CD4-positive, alpha-beta memory T cell (primary cell): Measurements from ENCODE around the gene CENPP. TPM values are rescaled to one million over a fixed set of nuclear protein-coding genes. Genes with fewer than 3 reads are reported as not detected.
A peak's percentile ranks its signal among the peaks of the same experiment; 100 is the strongest.
"Not testable (repeated sequence)": the region's sequence is repeated elsewhere in the genome, so short reads cannot be mapped to it uniquely, and the experiment has no call there.

Experiments used
- CTCF ChIA-PET: fragments of 350-600 bp; sonication (Branson Sonifier 250); formaldehyde crosslinking; loops from one replicate; lab custom pipeline; 2021; ENCODE audit warnings: inconsistent platforms; ENCODE audit not compliant: partially characterized antibody; lab: Charles Lee
- POLR2A ChIA-PET: fragments of 350-600 bp; sonication (Branson Sonifier 250); formaldehyde crosslinking; loops from one replicate; lab custom pipeline; 2021; ENCODE audit not compliant: partially characterized antibody; lab: Charles Lee
- DNase-seq, 5 donors: peaks; one replicate each; pipeline versions ENCODE4 v3.0.0 to v3.0.0-alpha.2; 2020 to 2022; ENCODE audit warnings: mixed read lengths in 1 of 5
- H3K27ac ChIP-seq: one replicate; pipeline ENCODE4 v1.7.0; 2013; ENCODE audit warnings: low read depth, low read length
- H3K27me3 ChIP-seq: 2 replicates; pipeline ENCODE4 v1.7.0; 2013; ENCODE audit warnings: mild to moderate bottlenecking, low read length, moderate library complexity; ENCODE audit not compliant: insufficient read depth
- H3K36me3 ChIP-seq: 2 replicates; pipeline ENCODE4 v1.7.0; 2013; ENCODE audit warnings: mild to moderate bottlenecking, low read length, moderate library complexity; ENCODE audit not compliant: insufficient read depth
- H3K4me1 ChIP-seq: 2 replicates; pipeline ENCODE4 v1.7.0; 2013; ENCODE audit warnings: mild to moderate bottlenecking, low read length, moderate library complexity; ENCODE audit not compliant: insufficient read depth
- H3K4me3 ChIP-seq, 2 donors: one replicate each; pipeline ENCODE4 v1.7.0; 2013; ENCODE audit warnings: low read length in 2 of 2, mild to moderate bottlenecking in 1 of 2
- H3K9me3 ChIP-seq, 2 donors: one replicate each; pipeline ENCODE4 v1.7.0; 2013; ENCODE audit warnings: low read length in 2 of 2, control low read depth in 1 of 2; ENCODE audit not compliant: control insufficient read depth in 1 of 2
- H3K27ac Mint-ChIP-seq, 7 donors: one replicate each; pipeline ENCODE4 v1.8.0; 2020 to 2021; ENCODE audit warnings: mixed read lengths in 7 of 7, mild to moderate bottlenecking in 6 of 7, inconsistent platforms in 3 of 7, moderate library complexity in 3 of 7
- H3K27me3 Mint-ChIP-seq, 2 donors: one replicate each; pipeline ENCODE4 v1.8.0; 2020 to 2021; ENCODE audit warnings: mixed read lengths in 2 of 2
- H3K36me3 Mint-ChIP-seq, 2 donors: one replicate each; pipeline ENCODE4 v1.8.0; 2020 to 2021; ENCODE audit warnings: mixed read lengths in 2 of 2, inconsistent platforms in 1 of 2, mild to moderate bottlenecking in 1 of 2
- H3K4me1 Mint-ChIP-seq, 4 donors: one replicate each; pipeline ENCODE4 v1.8.0; 2020 to 2021; ENCODE audit warnings: mixed read lengths in 4 of 4, mild to moderate bottlenecking in 1 of 4
- H3K4me3 Mint-ChIP-seq, 8 donors: one replicate each; pipeline ENCODE4 v1.8.0; 2020 to 2021; ENCODE audit warnings: mixed read lengths in 8 of 8, mild to moderate bottlenecking in 7 of 8, moderate library complexity in 6 of 8, inconsistent platforms in 3 of 8
- H3K9me3 Mint-ChIP-seq, 8 donors: one replicate each; pipeline ENCODE4 v1.8.0; 2020 to 2021; ENCODE audit warnings: mixed read lengths in 8 of 8, mild to moderate bottlenecking in 5 of 8, inconsistent platforms in 3 of 8, moderate library complexity in 1 of 8
- intact Hi-C: fragments of 100-400 bp; cut with micrococcal nuclease; formaldehyde crosslinking; loops from one replicate; pipeline ENCODE4 v1.15.1; 2023
- polyA plus RNA-seq, 2 donors: library from polyadenylated mRNA; unstranded; fragments of 300-500 nt; fragmentation: Illumina TruSeq; gene quantifications; one replicate each; pipeline ENCODE4 v1.2.3, GENCODE V29; 2021
- total RNA-seq, 2 experiments: library from RNA; stranded (reverse); gene quantifications; one replicate each; pipeline ENCODE4 v1.2.3, GENCODE V29; 2021

The CENPP gene
- total and polyA plus RNA-seq, 4 experiments from 2014 or later = 0.55 to 9.5 (median 3.4) TPM

DNA sequence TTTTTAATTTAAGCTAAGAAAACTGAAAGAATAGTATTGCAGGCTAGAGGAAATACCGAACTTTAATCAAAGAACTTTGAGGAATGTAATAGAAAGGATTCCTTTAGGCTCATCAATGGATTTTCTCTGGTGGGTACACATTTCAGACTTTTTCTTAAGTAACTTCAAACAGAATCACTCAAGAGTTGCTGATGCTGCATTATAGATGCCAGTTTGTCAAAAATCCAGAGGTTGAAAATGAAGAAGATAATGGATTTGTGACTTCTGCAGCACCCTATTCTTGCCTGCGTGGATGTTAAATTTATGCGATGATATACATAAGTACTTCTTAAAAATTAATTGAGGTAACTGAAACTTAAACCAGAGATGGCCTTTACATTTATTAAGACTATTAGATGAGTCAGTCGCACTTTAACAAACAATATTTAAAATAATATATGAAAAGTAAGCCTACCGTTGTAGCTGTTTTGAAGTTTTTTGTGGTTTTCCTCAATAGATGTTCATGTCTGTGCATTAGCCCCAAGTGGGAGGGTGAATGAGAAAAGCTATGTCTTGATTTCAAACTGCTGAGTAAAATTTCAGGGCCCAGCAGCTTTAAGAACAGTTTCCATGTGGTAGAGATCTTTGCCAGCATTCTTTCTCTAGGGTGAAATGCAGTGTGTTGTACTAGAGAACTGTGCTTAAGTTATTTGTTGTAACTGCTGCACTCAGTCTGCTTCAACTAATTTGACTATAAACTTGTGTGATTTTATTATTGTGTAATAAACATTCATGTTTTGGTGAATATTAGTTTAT, 78.5 kb downstream of the CENPP start, which contains the start of gene OGN:
Gene OGN (minus strand): TSS at position 537 of the 795 bp plus-strand sequence. CDS start 1,171 bp downstream, outside the sequence.
- H3K27ac ChIP-seq = no peak within 1 kb of the TSS
- Mint-ChIP-seq H3K36me3 (no peaks in the 10 kb centered on the region), H3K9me3 (peaks cover 0 to 2% (median 0%) of the 10 kb centered on the region in 8 donors), H3K27me3 (no peaks in the 10 kb centered on the region), H3K27ac (peak within 1 kb of the TSS in 1 of 7 donors; percentile 46), H3K4me1 (peaks cover 19 to 28% (median 22%) of the 10 kb centered on the region in 4 donors), H3K4me3 (peak within 1 kb of the TSS in 3 of 8 donors; percentile 14 to 50 (median 25))
- H3K4me1 ChIP-seq = peaks cover 33% of the 10 kb centered on the region
- intact Hi-C loops = no loop called here
- ChIA-PET CTCF (interaction anchor here (1.5 kb wide), 1 partner anchor 265 kb away, joined by 3 read pairs; no protein-coding TSS in a partner anchor), POLR2A (no interaction called here)
- H3K9me3 ChIP-seq = no peaks in the 10 kb centered on the region
- no peaks in the 10 kb centered on the region for H3K36me3 ChIP-seq
- DNase-seq = no peak
- no peaks in the 10 kb centered on the region for H3K27me3 ChIP-seq
- no peak within 1 kb of the TSS for H3K4me3 ChIP-seq

- H3K27me3 ChIP-seq = no peaks in the 10 kb centered on the region
- intact Hi-C loops = no loop called here
- H3K4me1 ChIP-seq = peaks cover 33% of the 10 kb centered on the region
- no peaks in the 10 kb centered on the region for H3K36me3 Mint-ChIP-seq
- no peaks in the 10 kb centered on the region for H3K36me3 ChIP-seq
- ChIA-PET CTCF (no interaction called here), POLR2A (interaction anchor here (0.5 to 1.1 kb wide), 2 partner anchors 238 to 291 kb away, joined by 3 to 4 read pairs; partner anchors contain the start of gene SPTLC1)
- peak overlapping the region in 4 of 7 donors; percentile 15 to 85 (median 79) for H3K27ac Mint-ChIP-seq
- H3K4me3 ChIP-seq = peak overlapping the region in 1 of 2 donors; percentile 62
- peaks cover 19 to 28% (median 22%) of the 10 kb centered on the region in 4 donors for H3K4me1 Mint-ChIP-seq
- no peak for DNase-seq
- peaks cover 0 to 2% (median 0%) of the 10 kb centered on the region in 8 donors for H3K9me3 Mint-ChIP-seq
- H3K27me3 Mint-ChIP-seq = no peaks in the 10 kb centered on the region
- no peaks in the 10 kb centered on the region for H3K9me3 ChIP-seq
- peak overlapping the region in 6 of 8 donors; percentile 25 to 78 (median 64) for H3K4me3 Mint-ChIP-seq
- no peak overlapping the region for H3K27ac ChIP-seq
These were observed 80.1 kb downstream of the CENPP start for GRCh38 chr9:92405818-92406217.

DNA sequence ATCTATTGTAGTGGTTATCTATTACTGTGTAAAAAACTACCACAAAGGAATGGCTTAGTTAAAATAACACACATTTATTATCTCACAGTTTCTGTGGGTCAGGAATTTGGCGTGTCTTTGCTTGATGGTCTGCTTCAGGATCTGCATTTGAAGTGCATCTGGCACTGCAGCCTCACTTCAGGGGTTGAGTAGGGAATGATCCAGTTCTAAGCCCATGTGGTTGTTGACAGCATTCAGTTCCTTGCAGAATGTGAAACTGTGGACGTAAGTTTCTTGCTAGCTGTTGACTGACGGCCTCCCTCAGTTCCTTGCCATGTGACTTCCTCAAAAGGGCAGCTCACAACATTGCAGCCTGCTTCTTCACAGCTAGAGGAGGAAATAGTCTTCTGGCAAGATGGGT, 80.7 kb downstream of the CENPP start:
- CTCF ChIA-PET = no interaction called here
- peak; percentile 29 to 42 (median 32) for DNase-seq
- peak overlapping the region in 1 of 2 donors; percentile 62 for H3K4me3 ChIP-seq
- Mint-ChIP-seq H3K27me3 (no peaks in the 10 kb centered on the region), H3K4me1 (peaks cover 19 to 28% (median 22%) of the 10 kb centered on the region in 4 donors), H3K4me3 (peak overlapping the region; percentile 32 to 78 (median 64)), H3K9me3 (peaks cover 0 to 2% (median 0%) of the 10 kb centered on the region in 8 donors), H3K36me3 (no peaks in the 10 kb centered on the region), H3K27ac (peak overlapping the region; percentile 47 to 89 (median 81))
- POLR2A ChIA-PET = interaction anchor here (0.6 to 1.1 kb wide), 2 partner anchors 24 to 81 kb away, joined by 3 to 7 read pairs; partner anchors contain the start of genes CENPP and NOL8
- intact Hi-C loops = no loop called here
- H3K9me3 ChIP-seq = no peaks in the 10 kb centered on the region
- no peaks in the 10 kb centered on the region for H3K27me3 ChIP-seq
- no peak overlapping the region for H3K27ac ChIP-seq
- H3K36me3 ChIP-seq = no peaks in the 10 kb centered on the region
- peaks cover 33% of the 10 kb centered on the region for H3K4me1 ChIP-seq

- H3K4me1 Mint-ChIP-seq = peaks cover 19 to 28% (median 22%) of the 10 kb centered on the region in 4 donors
- Histone ChIP-seq H3K27ac (no peak overlapping the region), H3K4me1 (peaks cover 33% of the 10 kb centered on the region), H3K36me3 (no peaks in the 10 kb centered on the region), H3K9me3 (no peaks in the 10 kb centered on the region), H3K4me3 (no peak overlapping the region), H3K27me3 (no peaks in the 10 kb centered on the region)
- intact Hi-C loops = no loop called here
- H3K4me3 Mint-ChIP-seq = no peak overlapping the region
- H3K9me3 Mint-ChIP-seq = no peaks in the 10 kb centered on the region
- H3K36me3 Mint-ChIP-seq = no peaks in the 10 kb centered on the region
- peak overlapping the region in 1 of 7 donors; percentile 17 for H3K27ac Mint-ChIP-seq
- no peaks in the 10 kb centered on the region for H3K27me3 Mint-ChIP-seq
- no peak for DNase-seq
- ChIA-PET POLR2A (no interaction called here), CTCF (no interaction called here)
These were observed 82.1 kb downstream of the CENPP start for GRCh38 chr9:92407818-92408217.

DNA sequence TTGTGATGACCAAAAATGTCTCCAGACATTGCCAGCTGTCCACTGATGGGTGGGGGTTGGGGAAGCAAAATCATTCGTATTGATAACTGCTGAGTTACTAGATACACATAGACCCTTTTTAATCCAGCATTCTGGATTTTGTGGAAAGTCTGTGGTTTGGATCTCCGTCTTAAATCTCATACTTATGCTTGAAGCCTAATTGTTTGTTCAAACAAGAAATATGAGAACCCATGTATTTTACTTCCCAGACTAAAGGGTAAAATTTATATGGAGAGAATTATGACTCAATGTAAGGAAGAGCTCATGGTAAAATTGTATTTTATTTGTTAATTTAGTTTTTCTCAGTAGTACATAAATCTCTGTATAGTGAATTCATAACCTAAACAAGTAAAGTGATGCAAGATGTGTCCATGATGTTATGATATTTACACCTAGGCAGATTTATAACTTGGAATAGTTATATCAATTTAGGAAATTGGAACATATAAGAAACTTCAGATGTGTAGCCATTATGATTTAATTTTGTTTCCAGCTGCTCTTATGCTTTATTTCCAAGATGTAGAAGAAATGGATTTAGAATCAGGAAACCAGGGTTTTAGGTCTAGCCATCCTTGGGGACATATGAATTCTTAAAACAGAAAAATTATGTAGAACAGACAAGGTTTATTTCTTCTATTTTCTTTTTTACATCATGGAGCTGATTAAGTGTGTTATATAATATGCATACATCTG, 83.2 kb downstream of the CENPP start:
- Mint-ChIP-seq H3K9me3 (peaks cover 0 to 3% (median 0%) of the 10 kb centered on the region in 8 donors), H3K4me1 (peaks cover 19 to 28% (median 22%) of the 10 kb centered on the region in 4 donors), H3K27me3 (no peaks in the 10 kb centered on the region), H3K4me3 (peak overlapping the region in 1 of 8 donors; percentile 5), H3K36me3 (no peaks in the 10 kb centered on the region), H3K27ac (no peak overlapping the region)
- DNase-seq = no peak
- intact Hi-C loops = no loop called here
- Histone ChIP-seq H3K27me3 (no peaks in the 10 kb centered on the region), H3K4me3 (no peak overlapping the region), H3K27ac (no peak overlapping the region), H3K4me1 (peaks cover 32% of the 10 kb centered on the region), H3K9me3 (no peaks in the 10 kb centered on the region), H3K36me3 (no peaks in the 10 kb centered on the region)
- POLR2A ChIA-PET = no interaction called here
- CTCF ChIA-PET = interaction anchor here (0.6 kb wide), 1 partner anchor 30 kb away, joined by 3 read pairs; no protein-coding TSS in a partner anchor

DNA sequence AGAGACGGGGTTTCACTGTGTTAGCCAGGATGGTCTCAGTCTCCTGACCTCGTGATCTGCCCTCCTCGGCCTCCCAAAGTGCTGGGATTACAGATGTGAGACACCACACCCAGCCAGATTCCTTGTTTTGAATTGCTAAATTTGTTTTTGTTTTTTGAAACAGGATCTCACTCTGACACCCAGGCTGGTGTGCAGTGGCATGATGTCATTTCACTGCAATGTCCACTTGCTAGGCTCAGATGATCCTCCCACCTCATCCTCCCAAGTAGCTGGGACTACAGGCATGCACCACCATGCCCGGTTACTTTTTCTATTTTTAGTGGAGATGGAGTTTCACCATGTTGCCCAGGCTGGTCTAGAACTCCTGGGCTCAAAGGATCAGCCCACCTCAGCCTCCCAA, 85.4 kb downstream of the CENPP start:
- H3K4me3 Mint-ChIP-seq, H3K27ac Mint-ChIP-seq, H3K4me3 ChIP-seq, POLR2A ChIA-PET, H3K9me3 ChIP-seq, H3K36me3 ChIP-seq, H3K27me3 ChIP-seq, intact Hi-C loops, H3K36me3 Mint-ChIP-seq, H3K9me3 Mint-ChIP-seq, H3K27ac ChIP-seq, DNase-seq, CTCF ChIA-PET, H3K27me3 Mint-ChIP-seq: not testable (repeated sequence)
- peaks cover 15% of the 10 kb centered on the region for H3K4me1 ChIP-seq
- peaks cover 9 to 13% (median 12%) of the 10 kb centered on the region in 4 donors for H3K4me1 Mint-ChIP-seq

DNA sequence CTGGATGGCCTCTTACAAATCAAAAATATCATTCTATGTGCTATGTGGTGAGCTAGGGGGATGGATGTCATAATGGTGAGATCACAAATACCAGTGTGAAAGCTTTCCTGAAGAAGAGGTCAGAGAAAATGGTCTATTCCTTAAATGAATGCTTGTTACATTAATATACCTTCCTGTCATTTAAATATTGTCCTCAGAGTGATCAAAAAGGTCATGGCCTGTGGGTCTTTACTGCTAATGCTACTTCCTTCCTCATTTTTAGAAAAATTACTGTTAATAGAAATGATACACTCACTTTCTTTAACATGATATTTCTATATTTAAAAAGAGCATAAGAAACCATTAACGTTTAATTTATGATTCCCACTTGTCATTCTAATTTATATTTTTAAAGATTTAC, 88.8 kb downstream of the CENPP start:
- Mint-ChIP-seq H3K36me3 (no peaks in the 10 kb centered on the region), H3K27ac (no peak overlapping the region), H3K4me1 (peaks cover 0 to 1% (median 0%) of the 10 kb centered on the region in 4 donors), H3K9me3 (peaks cover 0 to 3% (median 0%) of the 10 kb centered on the region in 8 donors), H3K27me3 (no peaks in the 10 kb centered on the region), H3K4me3 (no peak overlapping the region)
- Histone ChIP-seq H3K27ac (no peak overlapping the region), H3K27me3 (no peaks in the 10 kb centered on the region), H3K4me3 (no peak overlapping the region), H3K9me3 (no peaks in the 10 kb centered on the region), H3K36me3 (no peaks in the 10 kb centered on the region), H3K4me1 (no peaks in the 10 kb centered on the region)
- ChIA-PET POLR2A (no interaction called here), CTCF (no interaction called here)
- intact Hi-C loops = no loop called here
- no peak for DNase-seq
